DMS79 treated with DMSO at 0.1 percent for 48 hours (cell line): ENCODE measurements around the gene TRPM5.

Experiments
- DNase-seq: peaks from one replicate; lab custom pipeline; 2025; lab: John Stamatoyannopoulos, UW

Gene TRPM5

DNA sequence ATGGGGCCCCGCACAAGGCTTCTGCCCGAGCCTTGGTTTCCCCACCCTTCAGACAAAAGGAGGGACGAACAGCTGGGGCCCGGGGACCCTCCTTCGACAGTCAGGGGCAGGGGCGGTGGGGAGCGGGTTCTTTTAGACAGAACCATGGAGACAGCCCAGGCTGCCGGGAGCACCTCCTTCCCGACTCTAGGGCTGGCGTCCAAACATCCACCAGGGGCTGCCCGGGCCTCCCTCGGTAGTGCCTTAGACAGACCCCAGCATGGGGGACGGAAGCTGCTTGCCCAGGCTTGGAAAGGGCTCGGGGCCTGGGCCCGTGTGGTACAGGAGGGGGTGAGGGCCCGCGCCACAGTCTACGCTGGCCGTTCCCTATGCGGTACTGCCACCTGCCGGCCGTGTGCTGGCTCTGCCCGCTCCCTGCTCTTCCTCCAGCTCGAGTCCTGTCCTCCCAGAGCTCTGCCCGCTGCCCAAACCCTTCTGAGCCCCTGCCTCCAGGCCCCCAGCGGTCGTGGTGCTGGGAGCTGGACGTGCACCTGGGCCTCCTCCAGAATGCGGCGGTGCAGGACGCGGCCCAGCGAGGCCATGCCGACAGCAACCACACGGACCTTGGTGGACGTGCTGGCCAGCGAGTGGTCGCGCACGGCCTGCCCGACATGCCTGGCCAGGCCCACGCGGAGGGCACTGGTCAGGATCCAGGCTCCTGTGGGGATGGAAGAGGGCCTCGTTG is 23.6 kb downstream of the TRPM5 start:
- DNase-seq, result peak; percentile 57

- DNase-seq, result no peak
Measured at GRCh38 chr11:2419638-2420501, 24.4 kb downstream of the TRPM5 start.

DNA sequence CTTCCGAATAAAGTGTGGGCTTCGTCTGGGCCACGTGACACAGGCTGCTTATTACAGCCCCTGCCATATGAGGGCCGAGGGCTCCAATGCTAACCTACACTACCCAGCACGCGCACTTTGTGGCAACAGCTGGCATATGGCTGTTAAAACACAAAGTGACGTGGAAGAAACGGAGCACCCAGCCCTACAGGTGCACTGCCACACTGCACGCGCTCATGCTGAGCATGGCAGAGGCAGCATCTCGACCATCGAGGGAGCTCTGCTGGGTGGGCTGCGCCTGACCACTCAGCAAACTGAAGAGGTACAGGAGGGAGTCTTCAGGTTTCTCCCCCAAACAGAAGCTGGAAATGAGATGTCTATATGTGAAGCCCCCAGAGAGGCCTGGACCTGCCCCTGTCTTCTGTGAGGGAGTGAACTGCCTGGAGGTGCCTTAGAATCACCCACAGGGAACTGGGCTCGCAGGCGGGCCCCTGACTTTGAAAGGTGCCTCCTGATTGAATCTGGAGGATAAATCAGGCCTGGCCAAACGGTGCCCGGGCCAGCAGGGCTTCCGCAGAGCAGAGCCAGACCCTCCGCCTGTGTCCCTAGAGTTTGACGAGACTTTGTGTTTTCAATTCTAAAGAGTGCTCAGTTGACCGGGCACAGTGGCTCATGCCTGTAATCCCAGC is 25.5 kb downstream of the TRPM5 start:
- DNase-seq, result no peak

DNA sequence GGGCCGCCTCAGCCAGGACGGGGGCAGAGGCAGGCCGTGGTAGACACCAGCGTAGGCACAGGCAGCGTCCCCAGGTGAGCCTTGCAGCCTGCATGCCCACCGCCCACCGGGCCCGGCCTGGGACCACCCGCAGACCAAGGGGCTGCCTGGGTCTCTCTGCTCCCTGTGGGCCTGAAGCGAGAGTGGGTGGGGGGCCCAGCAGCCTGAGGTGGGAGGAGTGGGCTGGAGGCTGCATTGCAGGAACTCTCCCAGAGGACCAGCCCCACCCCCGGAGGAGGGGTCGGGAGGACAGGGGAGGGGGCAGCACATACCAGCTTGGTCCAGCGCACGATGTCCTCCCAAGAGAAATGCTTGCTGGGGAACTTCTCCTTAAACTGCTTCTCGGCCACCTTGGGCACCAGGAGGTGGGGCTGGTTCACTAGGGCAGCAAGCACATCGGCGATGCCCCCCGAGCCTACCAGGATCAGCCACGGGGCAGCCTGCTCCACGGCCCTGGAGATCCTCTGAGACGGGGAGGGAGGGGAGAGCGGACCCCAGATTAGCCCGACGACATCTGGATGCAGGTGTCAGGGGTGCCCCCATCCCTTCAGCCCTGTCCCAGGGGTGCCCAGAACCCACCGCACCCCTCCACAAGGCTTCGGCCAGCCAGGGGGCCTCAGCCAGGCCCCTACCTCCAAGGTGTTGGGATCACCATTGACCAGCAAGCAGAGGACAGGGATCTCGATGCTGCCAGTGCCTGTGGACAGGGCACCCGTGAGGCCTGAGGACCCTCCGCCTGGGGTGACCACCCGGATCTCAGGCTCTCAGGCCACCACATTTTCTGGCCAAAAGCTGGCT is 26.2 kb downstream of the TRPM5 start:
- DNase-seq, result no peak

- DNase-seq, result no peak
Measured at GRCh38 chr11:2416765-2417164, 27.5 kb downstream of the TRPM5 start.

GRCh38 chr11:2415601-2416380 is 28.5 kb downstream of the TRPM5 start:
- no peak for DNase-seq

DNA sequence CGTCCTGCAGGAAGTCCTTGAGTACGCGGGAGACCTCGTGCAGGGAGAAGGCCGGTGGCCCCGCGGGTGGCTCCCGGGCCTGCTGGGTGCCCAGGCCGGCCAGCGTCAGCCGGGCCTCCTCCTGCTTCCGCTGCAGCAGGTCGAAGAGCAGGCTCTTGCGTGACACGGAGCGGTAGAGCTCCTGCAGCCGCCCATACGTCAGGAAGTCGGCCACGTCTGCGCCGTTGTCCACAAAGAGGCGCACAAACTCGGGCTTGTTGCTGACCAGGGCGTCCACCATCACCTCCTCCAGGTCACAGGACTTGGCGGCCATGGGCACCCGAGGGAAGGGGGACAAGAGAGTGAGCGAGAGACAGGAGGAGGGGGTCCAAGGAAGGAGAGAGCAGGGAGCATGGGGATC is 29.1 kb downstream of the TRPM5 start:
- DNase-seq, result no peak

GRCh38 chr11:2414616-2415015 is 29.7 kb downstream of the TRPM5 start:
- DNase-seq, result no peak

- DNase-seq, result no peak
Measured at GRCh38 chr11:2413742-2414579, 30.4 kb downstream of the TRPM5 start.

DNA sequence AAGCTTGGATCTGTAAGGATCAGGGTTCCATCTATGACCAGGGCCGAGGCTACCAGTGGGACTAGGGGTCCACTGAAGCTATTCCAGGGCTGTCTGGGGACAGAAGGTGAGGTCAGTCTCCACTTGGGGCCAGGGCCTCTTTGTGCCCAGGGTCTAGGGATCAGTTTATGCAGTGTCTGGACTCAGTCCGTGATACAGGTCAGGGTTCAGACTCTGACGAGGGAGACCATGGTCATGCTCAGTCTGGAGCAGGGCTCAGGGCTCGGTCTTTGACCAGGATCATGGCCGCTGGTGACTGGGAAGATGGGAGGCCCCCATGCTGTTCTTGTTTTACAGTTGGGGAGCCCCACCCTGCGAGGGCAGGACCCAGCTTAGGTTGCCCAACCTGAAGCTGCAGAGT is 32.0 kb downstream of the TRPM5 start:
- no peak for DNase-seq

DNA sequence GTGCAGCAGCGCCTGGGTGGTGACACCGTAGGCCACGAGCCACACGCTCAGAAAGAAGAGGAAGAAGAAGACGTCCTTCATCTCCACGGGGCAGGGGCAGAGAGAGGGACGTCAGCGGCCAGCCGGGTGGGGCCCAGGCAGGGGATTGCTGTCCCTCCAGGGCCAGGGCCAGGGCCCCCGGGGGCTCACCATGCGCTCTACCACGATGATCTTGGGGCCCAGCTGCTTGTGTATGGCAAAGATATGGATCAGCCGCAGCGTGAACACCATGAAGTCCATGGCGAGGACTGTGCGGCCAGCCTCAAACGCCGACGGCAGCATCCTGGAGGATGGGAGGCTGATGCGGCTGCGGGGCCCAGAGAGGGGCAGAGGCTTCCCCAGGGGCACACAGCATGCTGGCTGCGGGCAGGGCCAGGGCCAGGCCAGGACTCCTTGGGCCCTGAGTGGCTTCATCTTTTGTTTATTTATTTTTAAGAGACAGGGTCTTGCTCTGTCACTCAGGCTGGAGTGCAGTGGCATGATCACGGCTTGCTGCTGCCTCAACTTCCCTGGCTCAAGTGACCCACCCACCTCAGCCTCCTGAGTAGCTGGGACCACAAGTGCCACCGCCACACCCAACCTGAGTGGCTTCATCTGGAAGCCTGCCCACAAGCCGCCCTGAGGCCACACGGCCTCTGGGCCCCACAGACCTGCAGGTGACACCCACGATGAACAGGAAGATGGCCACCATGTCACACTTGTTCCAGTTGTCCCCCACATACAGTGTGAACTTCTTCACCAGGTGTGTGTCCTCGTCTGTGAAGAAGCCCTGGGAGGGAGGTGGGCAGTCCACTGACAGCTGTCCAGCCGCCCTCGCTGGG is 32.6 kb downstream of the TRPM5 start:
- no peak for DNase-seq

GRCh38 chr11:2410616-2411015 is 33.7 kb downstream of the TRPM5 start:
- DNase-seq, result no peak

DNA sequence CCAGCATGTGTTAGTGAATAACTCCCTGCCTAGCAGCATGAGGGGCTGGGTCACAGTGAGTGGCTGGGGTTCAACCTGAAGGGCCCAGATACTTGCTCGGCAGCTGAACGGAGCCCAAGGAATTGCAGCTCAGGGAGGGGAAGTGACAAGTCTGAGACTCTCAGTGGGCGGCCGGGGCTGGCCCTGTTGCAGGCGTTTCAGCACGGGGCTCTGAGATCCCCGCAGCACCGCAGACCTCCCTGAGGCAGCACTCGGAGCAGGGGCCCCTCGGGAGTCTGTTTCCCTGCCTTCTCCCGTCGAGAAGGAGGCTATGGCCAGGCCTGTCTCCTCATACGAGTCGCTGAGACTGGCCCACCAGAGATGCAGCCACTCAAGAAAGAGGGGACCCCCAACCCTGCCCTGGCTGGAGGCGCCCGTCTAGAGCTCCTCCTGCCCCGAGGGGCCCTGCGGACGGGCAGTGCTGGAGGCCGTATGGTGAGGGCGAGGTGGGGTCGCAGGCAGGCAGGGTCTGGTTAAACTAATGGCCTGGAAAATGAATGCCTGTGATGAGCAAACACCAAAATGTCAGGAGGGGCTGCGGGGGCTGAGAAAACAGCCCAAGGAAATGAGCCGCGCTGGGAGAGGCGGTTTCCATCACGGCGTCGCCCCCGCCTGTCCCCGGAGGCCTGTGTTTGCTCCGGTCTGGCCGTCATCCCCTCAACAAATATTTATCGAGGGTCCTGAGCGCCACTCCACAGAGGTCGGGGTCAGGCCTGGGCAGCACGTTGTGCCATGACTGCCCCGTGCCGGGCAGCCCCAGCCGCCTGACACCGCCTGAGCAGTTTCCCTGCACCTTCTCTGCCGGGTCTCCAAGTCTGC is 34.5 kb downstream of the TRPM5 start:
- DNase-seq, result no peak

DNA sequence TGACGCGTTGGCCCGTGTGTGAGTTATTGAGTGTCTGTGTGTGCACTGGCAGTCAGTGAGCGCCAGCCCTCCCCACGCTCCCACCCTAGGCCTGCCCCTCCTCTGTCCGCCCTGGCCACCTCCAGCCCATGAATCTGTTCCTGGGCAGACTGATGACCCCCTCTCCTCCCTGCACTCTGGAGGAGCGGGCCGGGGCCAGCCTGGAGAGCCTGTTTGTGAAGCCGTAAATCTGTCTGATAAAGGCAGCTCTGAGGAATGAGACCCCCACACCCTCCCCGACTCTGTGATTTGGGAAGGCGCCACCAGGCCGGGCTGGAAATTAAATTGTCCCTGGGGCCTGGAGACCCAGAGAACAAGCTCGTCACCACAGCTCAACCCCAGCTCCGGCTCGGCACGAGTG is 35.2 kb downstream of the TRPM5 start:
- no peak for DNase-seq

DNA sequence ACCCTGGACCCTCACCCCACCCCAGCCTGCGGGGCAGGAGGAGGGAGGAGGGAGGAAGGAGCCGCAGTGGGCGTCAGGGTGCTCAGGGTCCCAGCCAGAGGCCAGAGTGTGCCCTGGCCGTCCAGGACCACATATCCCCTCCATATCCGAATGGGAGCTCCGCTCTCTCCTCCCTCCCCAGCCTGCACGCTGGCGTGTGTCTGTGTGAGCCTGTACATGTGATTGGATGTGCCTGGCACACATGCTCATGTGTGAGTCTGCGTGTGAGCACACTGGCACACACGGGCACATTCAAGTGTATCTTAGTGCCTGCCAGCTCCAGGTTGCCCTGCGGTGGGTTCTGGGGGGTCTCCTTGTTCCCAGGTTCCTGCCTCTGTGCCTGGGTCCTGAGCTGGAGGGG is 35.6 kb downstream of the TRPM5 start:
- no peak for DNase-seq

DNA sequence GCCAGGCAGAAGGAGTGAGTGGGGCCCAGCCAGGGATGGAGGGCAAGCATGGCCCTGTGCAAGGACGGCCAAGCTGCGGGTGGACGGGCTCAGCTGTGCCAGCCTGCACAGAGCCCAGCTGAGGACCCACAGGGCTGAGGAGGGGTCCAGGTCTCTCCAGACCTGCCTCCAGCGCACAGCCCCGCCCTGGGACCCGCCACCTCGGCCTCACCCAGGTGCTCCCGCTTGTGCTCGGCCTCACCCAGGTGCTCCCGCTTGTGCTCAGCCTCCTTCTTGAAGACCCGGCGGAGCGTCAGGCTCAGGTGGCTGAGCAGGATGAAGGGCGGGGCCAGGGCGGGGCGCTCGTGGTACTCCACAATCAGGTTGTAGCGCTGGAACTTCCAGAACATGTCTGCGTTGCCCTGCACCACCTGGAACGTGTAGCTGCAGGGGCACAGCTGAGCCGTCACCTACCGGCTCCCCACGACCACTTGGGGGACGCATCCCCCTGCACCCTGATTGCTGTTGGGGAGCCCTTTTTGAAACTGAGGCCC is 37.4 kb downstream of the TRPM5 start:
- DNase-seq, result no peak

GRCh38 chr11:2406451-2406850 is 37.9 kb downstream of the TRPM5 start:
- DNase-seq, result no peak

DNA sequence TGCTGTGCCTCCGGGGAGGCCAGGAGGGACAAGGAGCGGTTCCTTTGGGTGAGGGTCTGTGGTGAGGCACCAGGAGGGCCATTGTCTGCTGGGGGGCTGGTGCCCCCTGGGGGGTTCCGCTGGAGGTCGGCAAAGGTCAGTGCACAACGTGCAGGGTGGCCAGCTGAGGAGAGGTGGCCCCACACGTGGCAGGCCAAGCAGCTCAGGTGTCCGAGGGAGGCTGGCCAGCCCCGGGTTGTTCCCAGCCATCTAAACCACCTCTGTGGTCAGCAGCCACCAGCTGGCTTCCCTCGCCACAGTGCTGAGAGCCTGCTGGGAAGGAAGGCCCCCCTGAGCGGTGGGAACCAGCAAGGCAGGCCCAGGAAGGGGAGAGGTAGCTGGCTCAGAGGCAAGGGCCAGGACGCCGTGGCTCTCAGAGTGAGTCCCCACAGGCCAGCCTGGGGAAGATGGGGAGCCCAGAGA is 39.5 kb downstream of the TRPM5 start:
- no peak for DNase-seq
